ENCODE measurements around the gene SCN9A.

Gene SCN9A

DNA sequence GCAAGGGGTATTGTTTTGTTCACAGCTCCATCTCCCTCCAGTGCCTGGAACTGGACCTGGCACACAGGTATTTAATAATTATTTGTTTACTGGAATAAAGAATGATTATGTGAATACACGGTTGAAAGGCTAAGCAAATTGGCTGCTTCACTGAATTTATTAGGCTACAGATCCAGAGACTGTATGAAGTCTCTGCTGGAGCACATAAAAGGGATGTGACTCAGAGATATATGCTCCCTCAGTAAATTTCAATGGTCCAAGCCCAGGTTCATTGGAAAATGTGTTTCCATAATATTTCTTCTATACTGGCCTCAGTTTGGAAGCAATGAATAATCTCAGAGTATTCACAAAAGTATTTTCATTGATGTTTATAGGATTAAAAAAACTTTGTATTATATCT is 126.4 kb downstream of the SCN9A start:
- no peak overlapping the region for H3K27ac ChIP-seq (ENCODE audit: low read length)

GRCh38 chr2:166246901-166247300 is 128.8 kb downstream of the SCN9A start:
- Histone ChIP-seq H3K9me3 (ENCODE audit: control insufficient read depth in 2 of 2, low read length in 2 of 2) (no peaks in the 10 kb centered on the region), H3K27ac (ENCODE audit: low read length) (no peak overlapping the region), H3K27me3 (ENCODE audit: control insufficient read depth in 1 of 2, insufficient read depth in 2 of 2, low read length in 2 of 2) (no peaks in the 10 kb centered on the region), H3K9ac (ENCODE audit: low read length in 2 of 2) (no peak overlapping the region), H3K36me3 (ENCODE audit: control insufficient read depth in 2 of 2, insufficient read depth in 2 of 2, low read length in 2 of 2) (no peaks in the 10 kb centered on the region), H3K4me3 (ENCODE audit: low read length in 2 of 2) (no peak overlapping the region), H3K4me1 (ENCODE audit: control insufficient read depth, insufficient read depth, low read length) (no peaks in the 10 kb centered on the region)

More for the DNA sequence above, 126.4 kb downstream of the SCN9A start:
- Histone ChIP-seq H3K9me3 (ENCODE audit: control insufficient read depth in 2 of 2, low read length in 2 of 2) (no peaks in the 10 kb centered on the region), H3K4me1 (ENCODE audit: control insufficient read depth, insufficient read depth, low read length) (no peaks in the 10 kb centered on the region), H3K9ac (ENCODE audit: low read length in 2 of 2) (no peak overlapping the region), H3K36me3 (ENCODE audit: control insufficient read depth in 2 of 2, insufficient read depth in 2 of 2, low read length in 2 of 2) (no peaks in the 10 kb centered on the region), H3K4me3 (ENCODE audit: low read length in 2 of 2) (no peak overlapping the region), H3K27me3 (ENCODE audit: control insufficient read depth in 1 of 2, insufficient read depth in 2 of 2, low read length in 2 of 2) (no peaks in the 10 kb centered on the region)

DNA sequence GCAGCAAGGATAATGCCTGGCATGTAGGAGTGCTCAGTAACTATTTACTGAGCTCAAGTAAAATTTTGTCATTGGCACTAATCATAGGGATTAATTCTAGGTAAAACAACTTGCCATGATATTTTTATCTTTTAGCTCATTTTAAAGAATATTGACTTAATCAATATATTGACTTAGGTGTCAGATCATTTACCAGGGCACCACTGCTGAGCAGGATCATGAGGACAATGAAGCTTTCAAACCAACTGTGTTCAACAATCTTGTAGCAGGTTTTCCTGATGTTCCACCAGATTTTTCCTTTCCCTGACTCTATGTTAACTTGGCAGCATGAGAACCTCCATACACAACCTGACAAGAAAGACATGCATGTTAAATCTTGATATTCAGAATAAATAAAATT is 133.4 kb downstream of the SCN9A start:
- H3K27me3 ChIP-seq (ENCODE audit: control insufficient read depth in 1 of 2, insufficient read depth in 2 of 2, low read length in 2 of 2), result no peaks in the 10 kb centered on the region
- H3K36me3 ChIP-seq (ENCODE audit: control insufficient read depth in 2 of 2, insufficient read depth in 2 of 2, low read length in 2 of 2), result no peaks in the 10 kb centered on the region
- H3K4me3 ChIP-seq (ENCODE audit: low read length in 2 of 2), result no peak overlapping the region
- no peaks in the 10 kb centered on the region for H3K4me1 ChIP-seq (ENCODE audit: control insufficient read depth, insufficient read depth, low read length)
- H3K9me3 ChIP-seq (ENCODE audit: control insufficient read depth in 2 of 2, low read length in 2 of 2), result no peaks in the 10 kb centered on the region
- no peak overlapping the region for H3K9ac ChIP-seq (ENCODE audit: low read length in 2 of 2)
- no peak overlapping the region for H3K27ac ChIP-seq (ENCODE audit: low read length)

DNA sequence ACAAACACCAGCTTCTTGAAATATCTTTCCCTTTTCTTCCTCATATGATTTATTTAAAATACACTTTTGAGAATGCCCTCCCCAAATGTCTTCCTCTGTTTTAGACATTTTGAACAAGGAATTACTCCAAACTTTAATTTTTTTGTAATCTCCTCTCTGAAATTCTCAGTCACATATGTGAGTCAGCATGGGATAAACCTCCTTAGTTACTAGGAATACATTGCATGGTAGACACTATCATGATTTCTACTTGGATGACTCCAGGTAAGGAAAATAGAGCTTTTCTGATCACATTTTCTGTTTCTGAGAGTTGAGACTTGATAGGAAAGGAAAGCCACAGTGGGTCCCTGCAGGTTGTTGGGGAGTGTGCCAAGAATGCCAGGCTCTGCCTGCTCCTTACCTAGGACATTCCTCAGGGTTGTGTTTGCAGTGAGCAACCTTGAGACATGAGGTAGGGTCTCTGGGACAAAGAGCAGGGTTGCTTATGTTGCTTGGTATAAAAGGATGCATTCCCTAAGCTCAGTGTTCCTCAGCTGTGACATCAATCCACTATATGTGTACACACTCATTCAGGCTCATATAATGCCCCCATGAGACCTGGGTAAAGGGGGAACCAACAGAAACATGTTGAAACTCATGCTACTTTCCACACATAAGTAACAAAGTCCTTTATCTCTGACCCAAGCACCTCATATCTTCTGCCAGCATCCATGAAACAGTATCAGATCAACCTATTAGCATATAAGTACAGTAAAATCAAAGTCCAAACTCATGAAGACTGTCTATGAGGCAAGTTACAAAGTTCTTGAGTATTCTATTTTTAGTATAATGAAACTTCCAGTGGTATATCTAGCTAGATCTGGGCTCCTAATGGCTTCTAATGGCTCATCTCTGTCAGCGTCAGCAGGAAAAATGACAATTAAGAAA is 135.1 kb downstream of the SCN9A start:
- no peak overlapping the region for H3K4me3 ChIP-seq (ENCODE audit: low read length in 2 of 2)
- H3K27ac ChIP-seq (ENCODE audit: low read length), result no peak overlapping the region

GRCh38 chr2:166239548-166239947 is 136.2 kb downstream of the SCN9A start:
- Histone ChIP-seq H3K4me3 (ENCODE audit: low read length in 2 of 2) (no peak overlapping the region), H3K36me3 (ENCODE audit: control insufficient read depth in 2 of 2, insufficient read depth in 2 of 2, low read length in 2 of 2) (no peaks in the 10 kb centered on the region), H3K27me3 (ENCODE audit: control insufficient read depth in 1 of 2, insufficient read depth in 2 of 2, low read length in 2 of 2) (no peaks in the 10 kb centered on the region), H3K27ac (ENCODE audit: low read length) (no peak overlapping the region), H3K4me1 (ENCODE audit: control insufficient read depth, insufficient read depth, low read length) (no peaks in the 10 kb centered on the region), H3K9ac (ENCODE audit: low read length in 2 of 2) (no peak overlapping the region), H3K9me3 (ENCODE audit: control insufficient read depth in 2 of 2, low read length in 2 of 2) (no peaks in the 10 kb centered on the region)

More for the DNA sequence above, 135.1 kb downstream of the SCN9A start:
- Histone ChIP-seq H3K9me3 (ENCODE audit: control insufficient read depth in 2 of 2, low read length in 2 of 2) (no peaks in the 10 kb centered on the region), H3K4me1 (ENCODE audit: control insufficient read depth, insufficient read depth, low read length) (no peaks in the 10 kb centered on the region), H3K27me3 (ENCODE audit: control insufficient read depth in 1 of 2, insufficient read depth in 2 of 2, low read length in 2 of 2) (no peaks in the 10 kb centered on the region), H3K9ac (ENCODE audit: low read length in 2 of 2) (no peak overlapping the region), H3K36me3 (ENCODE audit: control insufficient read depth in 2 of 2, insufficient read depth in 2 of 2, low read length in 2 of 2) (no peaks in the 10 kb centered on the region)

GRCh38 chr2:166238176-166238575 is 137.6 kb downstream of the SCN9A start:
- Histone ChIP-seq H3K36me3 (ENCODE audit: control insufficient read depth in 2 of 2, insufficient read depth in 2 of 2, low read length in 2 of 2) (no peaks in the 10 kb centered on the region), H3K9ac (ENCODE audit: low read length in 2 of 2) (no peak overlapping the region), H3K4me1 (ENCODE audit: control insufficient read depth, insufficient read depth, low read length) (no peaks in the 10 kb centered on the region), H3K27me3 (ENCODE audit: control insufficient read depth in 1 of 2, insufficient read depth in 2 of 2, low read length in 2 of 2) (no peaks in the 10 kb centered on the region), H3K4me3 (ENCODE audit: low read length in 2 of 2) (no peak overlapping the region), H3K27ac (ENCODE audit: low read length) (no peak overlapping the region), H3K9me3 (ENCODE audit: control insufficient read depth in 2 of 2, low read length in 2 of 2) (no peaks in the 10 kb centered on the region)

DNA sequence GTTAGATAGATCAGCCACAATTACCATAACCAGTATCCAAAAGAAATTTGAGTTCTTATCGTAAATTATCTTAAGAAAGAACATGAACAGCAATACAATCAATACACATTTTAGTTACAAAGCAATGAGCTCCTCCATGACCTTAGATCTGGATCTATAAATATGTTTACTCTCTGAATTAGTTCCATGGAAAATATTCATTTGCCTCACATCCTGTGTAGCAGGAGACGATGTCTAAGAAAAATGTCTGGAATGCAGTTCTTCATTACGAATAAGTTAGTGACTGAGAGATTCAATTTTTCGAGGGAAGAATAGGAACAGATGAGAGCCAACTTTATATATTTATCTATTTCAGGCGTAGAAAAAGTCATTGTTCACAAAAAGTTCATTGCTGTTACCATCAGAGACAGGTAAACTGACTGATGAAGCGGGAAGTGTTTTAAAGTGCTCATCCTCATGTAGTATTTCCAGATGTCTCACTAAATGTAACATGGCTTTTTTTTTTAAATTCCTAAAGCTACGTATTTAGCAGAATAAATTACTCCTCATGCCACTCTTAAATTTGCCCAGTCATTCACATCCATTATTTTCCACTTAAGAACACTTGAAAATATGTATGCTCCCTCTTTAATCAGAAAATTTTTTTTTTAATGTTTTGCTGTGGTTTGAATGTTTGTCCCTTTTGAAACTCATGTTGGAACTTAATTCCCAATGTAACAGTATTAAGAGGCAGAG is 141.5 kb downstream of the SCN9A start:
- Histone ChIP-seq H3K4me3 (ENCODE audit: low read length in 2 of 2) (no peak overlapping the region), H3K27ac (ENCODE audit: low read length) (no peak overlapping the region), H3K9me3 (ENCODE audit: control insufficient read depth in 2 of 2, low read length in 2 of 2) (no peaks in the 10 kb centered on the region), H3K27me3 (ENCODE audit: control insufficient read depth in 1 of 2, insufficient read depth in 2 of 2, low read length in 2 of 2) (no peaks in the 10 kb centered on the region), H3K36me3 (ENCODE audit: control insufficient read depth in 2 of 2, insufficient read depth in 2 of 2, low read length in 2 of 2) (no peaks in the 10 kb centered on the region), H3K9ac (ENCODE audit: low read length in 2 of 2) (no peak overlapping the region), H3K4me1 (ENCODE audit: control insufficient read depth, insufficient read depth, low read length) (no peaks in the 10 kb centered on the region)

DNA sequence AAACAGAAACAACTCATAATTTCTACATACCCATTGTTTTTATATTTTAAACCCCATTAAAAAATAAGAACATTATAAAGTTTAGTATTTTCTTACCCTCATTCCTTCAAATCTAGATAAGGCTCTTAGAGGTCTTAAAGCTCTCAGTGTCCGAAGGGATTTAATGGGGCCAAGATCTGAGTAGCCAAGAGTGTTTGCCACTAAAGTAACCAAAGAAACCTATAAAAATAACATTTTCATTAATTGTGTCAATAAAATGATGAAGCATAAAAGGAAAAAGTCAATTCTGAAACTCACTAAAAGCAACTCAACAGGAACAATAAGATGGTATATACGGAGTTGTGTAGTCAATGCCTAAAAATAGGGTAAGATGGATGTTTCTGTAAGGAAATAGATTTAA is 142.5 kb downstream of the SCN9A start:
- Histone ChIP-seq H3K36me3 (ENCODE audit: control insufficient read depth in 2 of 2, insufficient read depth in 2 of 2, low read length in 2 of 2) (no peaks in the 10 kb centered on the region), H3K4me3 (ENCODE audit: low read length in 2 of 2) (no peak overlapping the region), H3K4me1 (ENCODE audit: control insufficient read depth, insufficient read depth, low read length) (no peaks in the 10 kb centered on the region), H3K9ac (ENCODE audit: low read length in 2 of 2) (no peak overlapping the region), H3K27me3 (ENCODE audit: control insufficient read depth in 1 of 2, insufficient read depth in 2 of 2, low read length in 2 of 2) (no peaks in the 10 kb centered on the region), H3K9me3 (ENCODE audit: control insufficient read depth in 2 of 2, low read length in 2 of 2) (no peaks in the 10 kb centered on the region), H3K27ac (ENCODE audit: low read length) (no peak overlapping the region)

GRCh38 chr2:166230724-166231070 is 145.0 kb downstream of the SCN9A start:
- Histone ChIP-seq H3K9ac (ENCODE audit: low read length in 2 of 2) (no peak overlapping the region), H3K27ac (ENCODE audit: low read length) (no peak overlapping the region), H3K9me3 (ENCODE audit: control insufficient read depth in 2 of 2, low read length in 2 of 2) (no peaks in the 10 kb centered on the region), H3K4me3 (ENCODE audit: low read length in 2 of 2) (no peak overlapping the region), H3K36me3 (ENCODE audit: control insufficient read depth in 2 of 2, insufficient read depth in 2 of 2, low read length in 2 of 2) (no peaks in the 10 kb centered on the region), H3K4me1 (ENCODE audit: control insufficient read depth, insufficient read depth, low read length) (no peaks in the 10 kb centered on the region), H3K27me3 (ENCODE audit: control insufficient read depth in 1 of 2, insufficient read depth in 2 of 2, low read length in 2 of 2) (no peaks in the 10 kb centered on the region)

DNA sequence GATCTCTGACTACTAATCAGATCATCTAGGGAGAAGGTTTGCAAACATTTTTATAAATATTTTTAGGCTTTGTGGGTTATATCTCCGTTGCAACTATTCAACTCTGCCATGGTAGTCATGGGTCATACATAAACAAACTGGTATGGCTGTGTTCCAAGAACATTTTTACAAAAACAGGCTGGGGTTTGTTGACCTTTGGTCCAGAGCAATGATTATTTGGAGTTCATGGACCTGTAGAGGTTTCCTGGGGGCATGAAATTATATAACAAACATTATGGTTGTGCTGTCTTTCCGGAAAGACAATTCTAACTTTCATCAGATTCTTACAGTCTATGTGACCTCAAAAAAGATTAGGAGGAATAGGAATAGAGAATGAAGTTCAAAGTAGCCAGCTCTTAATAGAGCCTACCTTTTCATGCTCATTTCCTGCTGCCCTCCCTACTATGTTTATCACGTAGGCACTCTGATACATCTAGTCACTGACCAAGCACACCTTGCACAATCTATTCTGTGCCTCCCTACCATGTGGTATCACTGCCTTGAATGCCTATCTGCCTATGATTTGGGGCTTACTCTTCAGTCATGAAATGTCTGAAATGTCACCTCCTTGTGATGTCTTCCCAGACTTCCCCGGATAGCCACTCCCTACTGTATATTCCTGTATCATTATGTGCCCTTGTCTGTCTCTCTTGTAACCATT is 145.6 kb downstream of the SCN9A start:
- Histone ChIP-seq H3K4me3 (ENCODE audit: low read length in 2 of 2) (no peak overlapping the region), H3K4me1 (ENCODE audit: control insufficient read depth, insufficient read depth, low read length) (no peaks in the 10 kb centered on the region), H3K9ac (ENCODE audit: low read length in 2 of 2) (no peak overlapping the region), H3K27me3 (ENCODE audit: control insufficient read depth in 1 of 2, insufficient read depth in 2 of 2, low read length in 2 of 2) (no peaks in the 10 kb centered on the region), H3K36me3 (ENCODE audit: control insufficient read depth in 2 of 2, insufficient read depth in 2 of 2, low read length in 2 of 2) (no peaks in the 10 kb centered on the region), H3K27ac (ENCODE audit: low read length) (no peak overlapping the region), H3K9me3 (ENCODE audit: control insufficient read depth in 2 of 2, low read length in 2 of 2) (no peaks in the 10 kb centered on the region)

Measured in stomach smooth muscle (tissue), 2 donors.